Bronchial epithelial cell (primary cell): ENCODE measurements around the gene FTO. TPM values are rescaled to one million over a fixed set of nuclear protein-coding genes. Genes with fewer than 3 reads are reported as not detected.

ENCODE experiments used
- DNase-seq: peaks from one replicate; pipeline ENCODE4 v3.0.0-alpha.2; 2010; ENCODE audit warnings: low read depth
- FAIRE-seq: peaks from 2 replicates; lab custom pipeline; 2011; peaks lifted over from hg19 to GRCh38; lab: Jason Lieb, UNC
- H3K27me3 ChIP-seq: 2 replicates; pipeline ENCODE4 v1.5.1; 2011; ENCODE audit warnings: low read length; ENCODE audit not compliant: control insufficient read depth, insufficient read depth
- H3K36me3 ChIP-seq: 2 replicates; pipeline ENCODE4 v1.5.1; 2011; ENCODE audit warnings: low read length; ENCODE audit not compliant: control insufficient read depth, insufficient read depth
- H3K4me3 ChIP-seq: 2 replicates; pipeline ENCODE4 v1.5.1; 2011; ENCODE audit warnings: mild to moderate bottlenecking, low read depth, low read length, control low read depth
- CTCF ChIP-seq: IDR thresholded peaks from 2 replicates; pipeline ENCODE4 v1.5.1; 2011; ENCODE audit warnings: mild to moderate bottlenecking, moderate library complexity, low read length, control low read depth, inconsistent platforms; ENCODE audit not compliant: insufficient read depth, severe bottlenecking
- total RNA-seq: library from RNA; depleted of rRNA; stranded (reverse); fragments of >200 nt; gene quantifications from 2 replicates; pipeline ENCODE4 v1.2.1, GENCODE V29; 2014

Gene FTO
- total RNA-seq, 1 donor from 2014 or later, result 41.6 TPM

GRCh38 chr16:53836142-53836541 lies 132.2 kb downstream of the FTO start:
- no peaks in the 10 kb centered on the region for H3K27me3 ChIP-seq
- no peak for FAIRE-seq
- TF ChIP-seq CTCF, result no peak
- no peak overlapping the region for H3K4me3 ChIP-seq
- no peaks in the 10 kb centered on the region for H3K36me3 ChIP-seq
- DNase-seq, result no peak

- no peak for TF ChIP-seq CTCF
- Histone ChIP-seq H3K4me3 (no peak overlapping the region), H3K27me3 (no peaks in the 10 kb centered on the region), H3K36me3 (no peaks in the 10 kb centered on the region)
- no peak for FAIRE-seq
- no peak for DNase-seq
Measured at GRCh38 chr16:53836680-53837079, 132.7 kb downstream of the FTO start.

GRCh38 chr16:53837426-53837825 lies 133.5 kb downstream of the FTO start:
- no peak overlapping the region for H3K4me3 ChIP-seq
- no peak for DNase-seq
- H3K27me3 ChIP-seq, result no peaks in the 10 kb centered on the region
- no peak for FAIRE-seq
- H3K36me3 ChIP-seq, result no peaks in the 10 kb centered on the region
- no peak for TF ChIP-seq CTCF

- no peaks in the 10 kb centered on the region for H3K27me3 ChIP-seq
- FAIRE-seq (no peak), DNase-seq (peak; percentile 87)
- no peak for TF ChIP-seq CTCF
- no peaks in the 10 kb centered on the region for H3K36me3 ChIP-seq
- H3K4me3 ChIP-seq, result no peak overlapping the region
Measured at GRCh38 chr16:53839150-53839549, 135.2 kb downstream of the FTO start.

GRCh38 chr16:53840456-53840855 lies 136.5 kb downstream of the FTO start:
- FAIRE-seq (no peak), DNase-seq (no peak)
- no peaks in the 10 kb centered on the region for H3K36me3 ChIP-seq
- no peak overlapping the region for H3K4me3 ChIP-seq
- H3K27me3 ChIP-seq, result no peaks in the 10 kb centered on the region
- TF ChIP-seq CTCF, result no peak

- H3K27me3 ChIP-seq, result no peaks in the 10 kb centered on the region
- FAIRE-seq (no peak), DNase-seq (no peak)
- H3K4me3 ChIP-seq, result no peak overlapping the region
- H3K36me3 ChIP-seq, result no peaks in the 10 kb centered on the region
- TF ChIP-seq CTCF, result no peak
Measured at GRCh38 chr16:53841884-53842283, 137.9 kb downstream of the FTO start.
